Upper lobe of left lung (tissue), 6 donors: ENCODE results near the gene KLHDC10. TPM values are rescaled to one million over a fixed set of nuclear protein-coding genes. Genes with fewer than 3 reads are reported as not detected.
"Not testable (repeated sequence)": the region's sequence is repeated elsewhere in the genome, so short reads cannot be mapped to it uniquely, and the experiment has no call there.

ENCODE experiments used
- ATAC-seq, 2 donors: fragments of 200-7000 bp; cut with Tn5 transposase; one replicate each; pipeline ENCODE4 v1.9.1; 2022; ENCODE audit warnings: mild to moderate bottlenecking in 2 of 2, moderate library complexity in 2 of 2; ENCODE audit not compliant: low FRiP score in 2 of 2
- DNase-seq, 2 donors: peaks; one replicate each; pipeline ENCODE4 v3.0.0-alpha.2; 2019 to 2020
- H3K27ac ChIP-seq, 4 donors: fragments of 200-600 bp; sonication (generic); one replicate each; pipeline ENCODE4 v1.5.1; 2016 to 2019
- H3K27me3 ChIP-seq, 4 donors: fragments of 200-600 bp; sonication (generic); one replicate each; pipeline ENCODE4 v1.5.1; 2017 to 2019
- H3K36me3 ChIP-seq, 4 donors: fragments of 200-600 bp; sonication (generic); one replicate each; pipeline ENCODE4 v1.5.1; 2016 to 2019
- H3K4me1 ChIP-seq, 4 donors: fragments of 200-600 bp; sonication (generic); one replicate each; pipeline ENCODE4 v1.5.1; 2018 to 2019
- H3K4me3 ChIP-seq, 4 donors: fragments of 200-600 bp; sonication (generic); one replicate each; pipeline ENCODE4 v1.5.1; 2017 to 2019; ENCODE audit warnings: mild to moderate bottlenecking in 2 of 4, moderate library complexity in 1 of 4
- H3K9me3 ChIP-seq, 4 donors: fragments of 200-600 bp; sonication (generic); one replicate each; pipeline ENCODE4 v1.5.1; 2018 to 2019
- EP300 ChIP-seq, 4 donors: sonication (generic); formaldehyde crosslinking; IDR thresholded peaks; one replicate each; pipeline ENCODE4 v1.5.1; 2017; ENCODE audit warnings: antibody characterized with exemption in 4 of 4, control low read depth in 2 of 4
- POLR2A ChIP-seq, 4 donors: fragments of 450-650 bp; IDR thresholded peaks; one replicate each; pipeline ENCODE4 v1.5.1; 2016 to 2017; ENCODE audit warnings: antibody characterized with exemption in 4 of 4, mild to moderate bottlenecking in 2 of 4
- POLR2AphosphoS5 ChIP-seq, 2 donors: sonication (generic); formaldehyde crosslinking; IDR thresholded peaks; one replicate each; pipeline ENCODE4 v1.5.1; 2017; ENCODE audit warnings: antibody characterized with exemption in 2 of 2
- WGBS, 2 donors: methylation state at CpG; one replicate each; pipeline ENCODE4 v1.1.5; 2017 to 2018; 5-methylcytosine and 5-hydroxymethylcytosine counted together
- total RNA-seq, 6 donors: library from RNA; depleted of rRNA in 4 of 6; stranded (reverse); fragments of >200 nt in 4 of 6; gene quantifications; one replicate each; pipeline versions ENCODE4 v1.1.0 to v1.2.1, GENCODE V29; 2016 to 2021
- TF ChIP-seq, protein P1 (sequence below), 6 experiments: fragments of 450-650 bp in 4 of 6; fragments of 200-600 bp in 2 of 6; sonication (generic) in 2 of 6; IDR thresholded peaks; one replicate each; pipeline ENCODE4 v1.5.1; 2016 to 2019; ENCODE audit warnings: antibody characterized with exemption in 6 of 6
- donor health status: DM: no; HTN: no; CAD: no; lungs with moderate emphysema.
- donor health status: DM: no; HTN: yes; CAD: no; lungs with severe emphysema.

KLHDC10 gene
- total RNA-seq, 6 donors from 2014 or later = 8.8 to 33.9 (median 25.3) TPM

GRCh38 chr7:130143334-130143732, 73.0 kb downstream of the KLHDC10 start:
- H3K27ac ChIP-seq = peak overlapping the region; percentile 42 to 92 (median 68)
- ATAC-seq (no peak), DNase-seq (no peak)
- H3K4me3 ChIP-seq = no peak overlapping the region
- H3K27me3 ChIP-seq = no peaks in the 10 kb centered on the region
- no peaks in the 10 kb centered on the region for H3K9me3 ChIP-seq
- H3K4me1 ChIP-seq = peaks cover 3 to 66% (median 35%) of the 10 kb centered on the region in 4 donors
- TF ChIP-seq POLR2AphosphoS5 (IDR thresholded peaks at IDR 0.05) (no peak), POLR2A (IDR thresholded peaks at IDR 0.05) (no peak), EP300 (IDR thresholded peaks at IDR 0.05) (no peak)
- TF ChIP-seq, protein P1, sequence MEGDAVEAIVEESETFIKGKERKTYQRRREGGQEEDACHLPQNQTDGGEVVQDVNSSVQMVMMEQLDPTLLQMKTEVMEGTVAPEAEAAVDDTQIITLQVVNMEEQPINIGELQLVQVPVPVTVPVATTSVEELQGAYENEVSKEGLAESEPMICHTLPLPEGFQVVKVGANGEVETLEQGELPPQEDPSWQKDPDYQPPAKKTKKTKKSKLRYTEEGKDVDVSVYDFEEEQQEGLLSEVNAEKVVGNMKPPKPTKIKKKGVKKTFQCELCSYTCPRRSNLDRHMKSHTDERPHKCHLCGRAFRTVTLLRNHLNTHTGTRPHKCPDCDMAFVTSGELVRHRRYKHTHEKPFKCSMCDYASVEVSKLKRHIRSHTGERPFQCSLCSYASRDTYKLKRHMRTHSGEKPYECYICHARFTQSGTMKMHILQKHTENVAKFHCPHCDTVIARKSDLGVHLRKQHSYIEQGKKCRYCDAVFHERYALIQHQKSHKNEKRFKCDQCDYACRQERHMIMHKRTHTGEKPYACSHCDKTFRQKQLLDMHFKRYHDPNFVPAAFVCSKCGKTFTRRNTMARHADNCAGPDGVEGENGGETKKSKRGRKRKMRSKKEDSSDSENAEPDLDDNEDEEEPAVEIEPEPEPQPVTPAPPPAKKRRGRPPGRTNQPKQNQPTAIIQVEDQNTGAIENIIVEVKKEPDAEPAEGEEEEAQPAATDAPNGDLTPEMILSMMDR (IDR thresholded peaks at IDR 0.05) = no peak
- 93 to 98% methylated on average over 5 of the region's 5 CpGs for WGBS, 2 donors
- H3K36me3 ChIP-seq = peaks cover 0 to 11% (median 0%) of the 10 kb centered on the region in 4 donors

DNA sequence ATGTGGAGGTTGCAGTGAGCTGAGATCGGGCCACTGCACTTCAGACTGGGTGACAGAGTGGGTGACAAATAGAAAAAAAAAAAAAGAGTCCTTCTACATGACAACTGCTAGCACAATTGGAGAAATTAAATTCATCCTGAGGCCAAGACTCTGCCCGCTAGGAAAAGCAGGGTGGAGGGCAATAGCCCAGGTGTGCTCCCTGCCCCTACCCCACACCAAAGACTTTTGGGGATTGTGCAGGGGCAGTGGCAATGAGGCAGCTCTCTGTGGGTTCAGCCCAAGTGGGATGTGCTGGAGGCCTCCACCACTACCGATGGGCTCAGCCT, 73.6 kb downstream of the KLHDC10 start:
- WGBS, 2 donors = 72 to 96% methylated on average over 3 of the region's 3 CpGs
- Histone ChIP-seq H3K9me3 (no peaks in the 10 kb centered on the region), H3K4me3 (no peak overlapping the region), H3K27ac (peak overlapping the region; percentile 54 to 92 (median 70)), H3K27me3 (no peaks in the 10 kb centered on the region), H3K36me3 (peaks cover 0 to 11% (median 0%) of the 10 kb centered on the region in 4 donors), H3K4me1 (peaks cover 3 to 69% (median 34%) of the 10 kb centered on the region in 4 donors)
- ATAC-seq = no peak
- DNase-seq = no peak
- TF ChIP-seq EP300 (IDR thresholded peaks at IDR 0.05) = no peak
- TF ChIP-seq, protein P1 (IDR thresholded peaks at IDR 0.05) = no peak
- no peak for TF ChIP-seq POLR2AphosphoS5 (IDR thresholded peaks at IDR 0.05)
- TF ChIP-seq POLR2A (IDR thresholded peaks at IDR 0.05) = no peak

- TF ChIP-seq EP300 (IDR thresholded peaks at IDR 0.05) (peak in 1 of 4 donors; percentile 63), POLR2AphosphoS5 (IDR thresholded peaks at IDR 0.05) (peak in 1 of 2 donors; percentile 22), POLR2A (IDR thresholded peaks at IDR 0.05) (no peak)
- TF ChIP-seq, protein P1 (IDR thresholded peaks at IDR 0.05) = no peak
- Histone ChIP-seq H3K27me3 (no peaks in the 10 kb centered on the region), H3K27ac (peak overlapping the region; percentile 54 to 92 (median 70)), H3K4me3 (no peak overlapping the region), H3K36me3 (peaks cover 0 to 5% (median 0%) of the 10 kb centered on the region in 4 donors), H3K4me1 (peaks cover 3 to 73% (median 35%) of the 10 kb centered on the region in 4 donors), H3K9me3 (no peaks in the 10 kb centered on the region)
- ATAC-seq (peak in 1 of 2 donors; percentile 2), DNase-seq (peak in 1 of 2 donors; percentile 47)
- 65 to 71% methylated on average over 11 to 13 of the region's 14 CpGs for WGBS, 2 donors
Observed at GRCh38 chr7:130144312-130145171, 74.2 kb downstream of the KLHDC10 start.

GRCh38 chr7:130145424-130146100, 75.2 kb downstream of the KLHDC10 start:
- Histone ChIP-seq H3K9me3 (no peaks in the 10 kb centered on the region), H3K36me3 (no peaks in the 10 kb centered on the region), H3K27ac (peak overlapping the region in 2 of 4 donors; percentile 53 to 92), H3K27me3 (no peaks in the 10 kb centered on the region), H3K4me1 (peaks cover 3 to 69% (median 28%) of the 10 kb centered on the region in 4 donors), H3K4me3 (no peak overlapping the region)
- TF ChIP-seq EP300 (IDR thresholded peaks at IDR 0.05) (no peak), POLR2AphosphoS5 (IDR thresholded peaks at IDR 0.05) (no peak), POLR2A (IDR thresholded peaks at IDR 0.05) (no peak)
- TF ChIP-seq, protein P1 (IDR thresholded peaks at IDR 0.05) = no peak
- ATAC-seq = no peak
- 85 to 90% methylated on average over 14 of the region's 14 CpGs for WGBS, 2 donors
- DNase-seq = no peak

DNA sequence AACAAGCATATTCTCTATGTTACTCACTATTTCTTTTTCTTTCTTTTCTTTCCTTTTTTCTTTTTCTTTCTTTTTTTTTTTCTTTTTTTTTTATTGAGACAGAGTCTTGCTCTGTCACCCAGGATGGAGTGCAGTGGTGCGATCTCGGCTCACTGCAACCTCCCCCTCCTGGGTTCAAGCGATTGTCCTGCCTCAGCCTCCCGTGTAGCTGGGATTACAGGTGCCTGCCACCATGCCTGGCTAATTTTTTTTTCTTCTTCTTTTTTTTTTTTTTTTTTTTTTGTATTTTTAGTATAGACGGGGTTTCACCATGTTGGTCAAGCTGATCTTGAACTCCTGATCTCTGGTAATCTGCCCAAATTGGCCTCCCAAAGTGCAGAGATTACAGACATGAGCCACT, 75.8 kb downstream of the KLHDC10 start:
- H3K4me1 ChIP-seq = peaks cover 3 to 63% (median 22%) of the 10 kb centered on the region in 4 donors
- H3K4me3 ChIP-seq, H3K36me3 ChIP-seq, ATAC-seq, H3K27ac ChIP-seq, DNase-seq, H3K9me3 ChIP-seq, H3K27me3 ChIP-seq: not testable (repeated sequence)
- 93 to 97% methylated on average over 5 of the region's 5 CpGs for WGBS, 2 donors
